B cell (primary cell): Measurements from ENCODE around the gene RDM1.
"Not testable (repeated sequence)": the region's sequence is repeated elsewhere in the genome, so short reads cannot be mapped to it uniquely, and the experiment has no call there.

Experiments
- EZH2 ChIP-seq: IDR thresholded peaks from 2 replicates; pipeline ENCODE4 v1.6.1; 2012; ENCODE audit warnings: borderline replicate concordance, low read depth, mild to moderate bottlenecking, moderate library complexity, low read length; ENCODE audit not compliant: insufficient read depth, poor library complexity, severe bottlenecking
- TF ChIP-seq, protein P1 (sequence below): fragments of 200-600 bp; IDR thresholded peaks from one replicate; pipeline ENCODE4 v1.8.0; 2022; ENCODE audit warnings: antibody characterized with exemption, mild to moderate bottlenecking

DNA sequence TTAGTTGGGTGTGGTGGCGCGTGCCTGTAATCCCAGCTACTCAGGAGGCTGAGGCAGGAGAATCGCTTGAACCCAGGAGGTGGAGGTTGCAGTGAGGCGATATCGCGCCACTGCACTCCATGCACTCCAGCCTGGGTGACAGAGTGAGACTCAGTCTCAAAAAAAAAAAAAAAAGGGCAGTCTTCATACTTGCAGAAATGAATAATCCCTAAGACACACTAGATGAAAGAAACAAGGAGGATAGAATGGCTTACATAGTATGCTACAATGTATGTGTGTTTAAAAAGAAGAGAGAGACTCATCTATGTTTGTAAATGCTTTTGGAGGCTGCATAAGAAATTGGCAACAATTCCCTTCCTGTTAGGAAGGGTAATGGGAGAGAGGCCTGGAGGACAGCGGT lies 32.8 kb downstream of the RDM1 start:
- TF ChIP-seq, protein P1, sequence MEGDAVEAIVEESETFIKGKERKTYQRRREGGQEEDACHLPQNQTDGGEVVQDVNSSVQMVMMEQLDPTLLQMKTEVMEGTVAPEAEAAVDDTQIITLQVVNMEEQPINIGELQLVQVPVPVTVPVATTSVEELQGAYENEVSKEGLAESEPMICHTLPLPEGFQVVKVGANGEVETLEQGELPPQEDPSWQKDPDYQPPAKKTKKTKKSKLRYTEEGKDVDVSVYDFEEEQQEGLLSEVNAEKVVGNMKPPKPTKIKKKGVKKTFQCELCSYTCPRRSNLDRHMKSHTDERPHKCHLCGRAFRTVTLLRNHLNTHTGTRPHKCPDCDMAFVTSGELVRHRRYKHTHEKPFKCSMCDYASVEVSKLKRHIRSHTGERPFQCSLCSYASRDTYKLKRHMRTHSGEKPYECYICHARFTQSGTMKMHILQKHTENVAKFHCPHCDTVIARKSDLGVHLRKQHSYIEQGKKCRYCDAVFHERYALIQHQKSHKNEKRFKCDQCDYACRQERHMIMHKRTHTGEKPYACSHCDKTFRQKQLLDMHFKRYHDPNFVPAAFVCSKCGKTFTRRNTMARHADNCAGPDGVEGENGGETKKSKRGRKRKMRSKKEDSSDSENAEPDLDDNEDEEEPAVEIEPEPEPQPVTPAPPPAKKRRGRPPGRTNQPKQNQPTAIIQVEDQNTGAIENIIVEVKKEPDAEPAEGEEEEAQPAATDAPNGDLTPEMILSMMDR, result not testable (repeated sequence)
- TF ChIP-seq EZH2, result not testable (repeated sequence)
